GM23338 (cell line): Measurements from ENCODE around the gene CAMSAP1. TPM values are rescaled to one million over a fixed set of nuclear protein-coding genes. Genes with fewer than 3 reads are reported as not detected.

Experiments
- ATAC-seq: fragments of 200-7000 bp; cut with Tn5 transposase; 3 replicates; pipeline ENCODE4 v1.9.1; 2020
- DNase-seq: peaks from one replicate; pipeline ENCODE4 v3.0.0-alpha.2; 2015; ENCODE audit warnings: low spot score
- H2AFZ ChIP-seq: fragments of 200-600 bp; sonication (generic); 2 replicates; pipeline ENCODE4 v1.8.0; 2016; ENCODE audit warnings: antibody characterized with exemption, mild to moderate bottlenecking, moderate library complexity
- H3F3A ChIP-seq: fragments of 200-600 bp; sonication (generic); replicated peaks from 2 replicates; pipeline ENCODE4 v1.8.0; 2017; ENCODE audit warnings: antibody characterized with exemption, mixed run types, low read depth
- H3K27ac ChIP-seq: fragments of 200-600 bp; sonication (generic); 2 replicates; pipeline ENCODE4 v1.6.1; 2016; ENCODE audit warnings: low read depth
- H3K27me3 ChIP-seq: fragments of 200-600 bp; sonication (generic); 2 replicates; pipeline ENCODE4 v1.8.0; 2016; ENCODE audit warnings: mild to moderate bottlenecking, mixed run types, moderate library complexity; ENCODE audit not compliant: insufficient read depth
- H3K36me3 ChIP-seq: fragments of 200-600 bp; sonication (generic); 2 replicates; pipeline ENCODE4 v1.8.0; 2016; ENCODE audit warnings: mild to moderate bottlenecking; ENCODE audit not compliant: insufficient read depth
- H3K4me1 ChIP-seq: fragments of 200-600 bp; sonication (generic); 2 replicates; pipeline ENCODE4 v1.8.0; 2016; ENCODE audit warnings: mild to moderate bottlenecking, moderate library complexity; ENCODE audit not compliant: insufficient read depth
- H3K4me2 ChIP-seq: fragments of 200-600 bp; sonication (generic); 2 replicates; pipeline ENCODE4 v1.7.1; 2017; ENCODE audit warnings: mixed run types
- H3K4me3 ChIP-seq: fragments of 200-600 bp; sonication (generic); 2 replicates; pipeline ENCODE4 v1.6.1; 2016; ENCODE audit warnings: mixed run types
- H3K79me2 ChIP-seq: fragments of 200-600 bp; sonication (generic); replicated peaks from 2 replicates; pipeline ENCODE4 v1.8.0; 2017; ENCODE audit warnings: mild to moderate bottlenecking; ENCODE audit not compliant: insufficient read depth
- H3K9me2 ChIP-seq: fragments of 200-600 bp; sonication (generic); 2 replicates; pipeline ENCODE4 v1.8.0; 2017; ENCODE audit not compliant: insufficient read depth
- H4K20me1 ChIP-seq: fragments of 200-600 bp; sonication (generic); replicated peaks from 2 replicates; pipeline ENCODE4 v1.8.0; 2017; ENCODE audit warnings: mild to moderate bottlenecking; ENCODE audit not compliant: insufficient read depth
- H3K27ac Mint-ChIP-seq: 2 replicates; pipeline ENCODE4 v1.8.0; 2020; ENCODE audit warnings: inconsistent platforms, mild to moderate bottlenecking, moderate library complexity, mixed read lengths
- H3K27me3 Mint-ChIP-seq: 3 replicates; pipeline ENCODE4 v1.8.0; 2022; ENCODE audit warnings: low read depth, mild to moderate bottlenecking, moderate library complexity, mixed read lengths, inconsistent platforms; ENCODE audit not compliant: insufficient read depth, poor library complexity
- H3K36me3 Mint-ChIP-seq: 3 replicates; pipeline ENCODE4 v1.8.0; 2021; ENCODE audit warnings: low read depth, mild to moderate bottlenecking, inconsistent platforms, moderate library complexity, mixed read lengths
- H3K4me1 Mint-ChIP-seq: 3 replicates; pipeline ENCODE4 v1.8.0; 2020; ENCODE audit warnings: mild to moderate bottlenecking, inconsistent platforms, mixed read lengths
- H3K4me3 Mint-ChIP-seq: 3 replicates; pipeline ENCODE4 v1.8.0; 2021; ENCODE audit warnings: moderate library complexity, mild to moderate bottlenecking, inconsistent platforms, mixed read lengths
- H3K9me3 Mint-ChIP-seq: 3 replicates; pipeline ENCODE4 v1.8.0; 2020; ENCODE audit warnings: moderate library complexity, mild to moderate bottlenecking, inconsistent platforms, mixed read lengths
- CREB1 ChIP-seq: fragments of 250-450 bp; sonication (Bioruptor Pico); IDR thresholded peaks from 2 replicates; pipeline ENCODE4 v1.5.0; 2020; ENCODE audit warnings: low read depth, mild to moderate bottlenecking, moderate library complexity
- ETS1 ChIP-seq: IDR thresholded peaks from 2 replicates; pipeline ENCODE4 v1.6.1; 2016; ENCODE audit warnings: antibody characterized with exemption
- EZH2 ChIP-seq: fragments of 200-600 bp; sonication (generic); IDR thresholded peaks from one replicate; pipeline ENCODE4 v1.8.0; 2017; ENCODE audit warnings: antibody characterized with exemption, mild to moderate bottlenecking, low read depth; ENCODE audit not compliant: unreplicated experiment
- JUNB ChIP-seq: IDR thresholded peaks from one replicate; pipeline ENCODE4 v1.6.1; 2016; ENCODE audit warnings: antibody characterized with exemption; ENCODE audit not compliant: unreplicated experiment
- NANOG ChIP-seq: IDR thresholded peaks from 2 replicates; pipeline ENCODE4 v1.6.1; 2016; ENCODE audit warnings: antibody characterized with exemption, borderline replicate concordance
- POLR2AphosphoS5 ChIP-seq: IDR thresholded peaks from 2 replicates; pipeline ENCODE4 v1.6.1; 2016; ENCODE audit warnings: antibody characterized with exemption, low read depth
- STAT1 ChIP-seq: IDR thresholded peaks from one replicate; pipeline ENCODE4 v1.6.1; 2016; ENCODE audit warnings: antibody characterized with exemption; ENCODE audit not compliant: unreplicated experiment
- ZNF331 ChIP-seq: fragments of 250-450 bp; sonication (Bioruptor Pico); IDR thresholded peaks from 2 replicates; pipeline ENCODE4 v1.5.0; 2020; ENCODE audit warnings: low read depth, mild to moderate bottlenecking, moderate library complexity
- ZNF462 ChIP-seq: fragments of 250-450 bp; sonication (Bioruptor Pico); IDR thresholded peaks from 2 replicates; pipeline ENCODE4 v1.5.0; 2020; ENCODE audit warnings: mild to moderate bottlenecking, moderate library complexity
- polyA plus RNA-seq: library from polyadenylated mRNA; unstranded; fragments of >200 nt; fragmentation: Nextera tagmentation; extraction: Ambion mirVana; gene quantifications from 2 replicates; pipeline ENCODE4 v1.2.1, GENCODE V29; 2016
- total RNA-seq: library from RNA; depleted of rRNA; stranded (reverse); fragments of >200 nt; shearing (Covaris generic); gene quantifications from 2 replicates; pipeline ENCODE4 v1.2.3, GENCODE V29; 2014
- TF ChIP-seq, protein P1 (sequence below), 2 experiments: fragments of 200-600 bp in 1 of 2; sonication (generic) in 1 of 2; conservative IDR thresholded peaks; 2 replicates each; pipeline versions ENCODE4 v1.5.1 to v1.6.1; 2016 to 2017; ENCODE audit warnings: antibody characterized with exemption in 2 of 2, low read depth in 2 of 2, mild to moderate bottlenecking in 2 of 2, moderate library complexity in 1 of 2
- TF ChIP-seq, protein P2 (sequence below): IDR thresholded peaks from one replicate; pipeline ENCODE4 v1.6.1; 2018; ENCODE audit warnings: antibody characterized with exemption; ENCODE audit not compliant: unreplicated experiment

Gene CAMSAP1
- total and polyA plus RNA-seq, 2 experiments from 2014 or later: 6.9 to 75.4 TPM

DNA sequence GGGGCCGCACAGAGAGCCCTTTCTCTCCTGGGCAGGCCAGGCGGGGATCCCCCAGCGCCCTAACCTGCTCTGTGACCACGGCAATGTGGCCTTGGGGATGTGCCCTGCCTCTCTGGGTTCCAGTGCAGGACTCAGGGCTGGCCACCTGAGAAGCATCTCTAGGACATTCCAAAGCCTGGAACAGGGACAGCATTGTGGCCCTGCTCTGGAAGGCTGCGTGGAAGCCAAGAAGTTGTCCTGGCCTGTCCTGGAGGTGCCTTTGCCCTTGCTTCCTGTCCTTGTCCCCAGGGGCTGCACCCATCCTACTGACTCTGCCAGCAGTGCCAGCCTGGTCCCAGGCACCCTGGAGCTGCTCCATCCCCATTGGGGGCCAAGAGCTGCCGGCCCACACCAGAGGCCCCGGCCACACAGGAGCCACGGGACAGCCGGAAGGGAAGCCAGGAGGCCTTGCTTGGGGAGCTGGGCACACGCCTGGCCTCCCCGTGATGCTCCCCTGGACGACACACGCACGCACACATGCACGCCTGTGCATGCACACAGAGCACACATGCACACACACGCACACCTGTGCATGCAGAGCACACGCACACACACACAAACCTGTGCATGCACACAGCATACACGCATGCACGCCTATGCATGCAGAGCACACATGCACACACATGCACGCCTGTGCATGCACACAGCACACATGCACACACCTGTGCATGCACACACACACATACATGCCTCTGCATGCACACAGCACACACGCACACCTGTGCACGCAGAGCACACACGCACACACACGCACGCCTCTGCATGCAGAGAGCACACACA, 20.1 kb upstream of the CAMSAP1 start:
- Histone ChIP-seq H3K9me2 (no peaks in the 10 kb centered on the region), H3F3A (0 out of 2 replicates have a peak, but pooled peaks cover 2% of the 10 kb centered on the region), H3K27me3 (no peaks in the 10 kb centered on the region), H4K20me1 (no peaks in the 10 kb centered on the region), H3K27ac (no peak overlapping the region), H3K4me2 (no peak overlapping the region), H3K4me3 (no peak overlapping the region), H3K79me2 (no peaks in the 10 kb centered on the region), H3K36me3 (0 out of 2 replicates have a peak, but pooled peaks cover 3% of the 10 kb centered on the region), H3K4me1 (no peaks in the 10 kb centered on the region), H2AFZ (no peak overlapping the region)
- no peaks in the 10 kb centered on the region for H3K9me3 Mint-ChIP-seq
- H3K27me3 Mint-ChIP-seq: peaks cover 21% of the 10 kb centered on the region
- H3K4me1 Mint-ChIP-seq: peaks cover 5% of the 10 kb centered on the region; the same call in 1 of the 3 replicates
- H3K36me3 Mint-ChIP-seq: peaks cover 23% of the 10 kb centered on the region
- no peak overlapping the region for H3K27ac Mint-ChIP-seq
- TF ChIP-seq NANOG (no peak), JUNB (no peak), ZNF462 (CRISPR knock-in tag) (no peak), STAT1 (no peak), POLR2AphosphoS5 (no peak), CREB1 (CRISPR knock-in tag) (no peak), EZH2 (no peak), ZNF331 (CRISPR knock-in tag) (no peak), ETS1 (no peak)
- TF ChIP-seq, protein P1, sequence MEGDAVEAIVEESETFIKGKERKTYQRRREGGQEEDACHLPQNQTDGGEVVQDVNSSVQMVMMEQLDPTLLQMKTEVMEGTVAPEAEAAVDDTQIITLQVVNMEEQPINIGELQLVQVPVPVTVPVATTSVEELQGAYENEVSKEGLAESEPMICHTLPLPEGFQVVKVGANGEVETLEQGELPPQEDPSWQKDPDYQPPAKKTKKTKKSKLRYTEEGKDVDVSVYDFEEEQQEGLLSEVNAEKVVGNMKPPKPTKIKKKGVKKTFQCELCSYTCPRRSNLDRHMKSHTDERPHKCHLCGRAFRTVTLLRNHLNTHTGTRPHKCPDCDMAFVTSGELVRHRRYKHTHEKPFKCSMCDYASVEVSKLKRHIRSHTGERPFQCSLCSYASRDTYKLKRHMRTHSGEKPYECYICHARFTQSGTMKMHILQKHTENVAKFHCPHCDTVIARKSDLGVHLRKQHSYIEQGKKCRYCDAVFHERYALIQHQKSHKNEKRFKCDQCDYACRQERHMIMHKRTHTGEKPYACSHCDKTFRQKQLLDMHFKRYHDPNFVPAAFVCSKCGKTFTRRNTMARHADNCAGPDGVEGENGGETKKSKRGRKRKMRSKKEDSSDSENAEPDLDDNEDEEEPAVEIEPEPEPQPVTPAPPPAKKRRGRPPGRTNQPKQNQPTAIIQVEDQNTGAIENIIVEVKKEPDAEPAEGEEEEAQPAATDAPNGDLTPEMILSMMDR (conservative IDR thresholded peaks at IDR 0.05; ENCODE audit: low read depth in 2 of 2): no peak
- TF ChIP-seq, protein P2, sequence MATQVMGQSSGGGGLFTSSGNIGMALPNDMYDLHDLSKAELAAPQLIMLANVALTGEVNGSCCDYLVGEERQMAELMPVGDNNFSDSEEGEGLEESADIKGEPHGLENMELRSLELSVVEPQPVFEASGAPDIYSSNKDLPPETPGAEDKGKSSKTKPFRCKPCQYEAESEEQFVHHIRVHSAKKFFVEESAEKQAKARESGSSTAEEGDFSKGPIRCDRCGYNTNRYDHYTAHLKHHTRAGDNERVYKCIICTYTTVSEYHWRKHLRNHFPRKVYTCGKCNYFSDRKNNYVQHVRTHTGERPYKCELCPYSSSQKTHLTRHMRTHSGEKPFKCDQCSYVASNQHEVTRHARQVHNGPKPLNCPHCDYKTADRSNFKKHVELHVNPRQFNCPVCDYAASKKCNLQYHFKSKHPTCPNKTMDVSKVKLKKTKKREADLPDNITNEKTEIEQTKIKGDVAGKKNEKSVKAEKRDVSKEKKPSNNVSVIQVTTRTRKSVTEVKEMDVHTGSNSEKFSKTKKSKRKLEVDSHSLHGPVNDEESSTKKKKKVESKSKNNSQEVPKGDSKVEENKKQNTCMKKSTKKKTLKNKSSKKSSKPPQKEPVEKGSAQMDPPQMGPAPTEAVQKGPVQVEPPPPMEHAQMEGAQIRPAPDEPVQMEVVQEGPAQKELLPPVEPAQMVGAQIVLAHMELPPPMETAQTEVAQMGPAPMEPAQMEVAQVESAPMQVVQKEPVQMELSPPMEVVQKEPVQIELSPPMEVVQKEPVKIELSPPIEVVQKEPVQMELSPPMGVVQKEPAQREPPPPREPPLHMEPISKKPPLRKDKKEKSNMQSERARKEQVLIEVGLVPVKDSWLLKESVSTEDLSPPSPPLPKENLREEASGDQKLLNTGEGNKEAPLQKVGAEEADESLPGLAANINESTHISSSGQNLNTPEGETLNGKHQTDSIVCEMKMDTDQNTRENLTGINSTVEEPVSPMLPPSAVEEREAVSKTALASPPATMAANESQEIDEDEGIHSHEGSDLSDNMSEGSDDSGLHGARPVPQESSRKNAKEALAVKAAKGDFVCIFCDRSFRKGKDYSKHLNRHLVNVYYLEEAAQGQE: no peak
- no peak for DNase-seq
- no peak for ATAC-seq
- H3K4me3 Mint-ChIP-seq: no peak overlapping the region
